GM23338 (cell line): Measurements from ENCODE around the gene KCNK4. TPM values are rescaled to one million over a fixed set of nuclear protein-coding genes. Genes with fewer than 3 reads are reported as not detected.

Source experiments
- ATAC-seq: fragments of 200-7000 bp; cut with Tn5 transposase; 3 replicates; pipeline ENCODE4 v1.9.1; 2020
- DNase-seq: peaks from one replicate; pipeline ENCODE4 v3.0.0-alpha.2; 2015; ENCODE audit warnings: low spot score
- H2AFZ ChIP-seq: fragments of 200-600 bp; sonication (generic); 2 replicates; pipeline ENCODE4 v1.8.0; 2016; ENCODE audit warnings: antibody characterized with exemption, mild to moderate bottlenecking, moderate library complexity
- H3F3A ChIP-seq: fragments of 200-600 bp; sonication (generic); replicated peaks from 2 replicates; pipeline ENCODE4 v1.8.0; 2017; ENCODE audit warnings: antibody characterized with exemption, mixed run types, low read depth
- H3K27ac ChIP-seq: fragments of 200-600 bp; sonication (generic); 2 replicates; pipeline ENCODE4 v1.6.1; 2016; ENCODE audit warnings: low read depth
- H3K27me3 ChIP-seq: fragments of 200-600 bp; sonication (generic); 2 replicates; pipeline ENCODE4 v1.8.0; 2016; ENCODE audit warnings: mild to moderate bottlenecking, mixed run types, moderate library complexity; ENCODE audit not compliant: insufficient read depth
- H3K36me3 ChIP-seq: fragments of 200-600 bp; sonication (generic); 2 replicates; pipeline ENCODE4 v1.8.0; 2016; ENCODE audit warnings: mild to moderate bottlenecking; ENCODE audit not compliant: insufficient read depth
- H3K4me1 ChIP-seq: fragments of 200-600 bp; sonication (generic); 2 replicates; pipeline ENCODE4 v1.8.0; 2016; ENCODE audit warnings: mild to moderate bottlenecking, moderate library complexity; ENCODE audit not compliant: insufficient read depth
- H3K4me2 ChIP-seq: fragments of 200-600 bp; sonication (generic); 2 replicates; pipeline ENCODE4 v1.7.1; 2017; ENCODE audit warnings: mixed run types
- H3K4me3 ChIP-seq: fragments of 200-600 bp; sonication (generic); 2 replicates; pipeline ENCODE4 v1.6.1; 2016; ENCODE audit warnings: mixed run types
- H3K79me2 ChIP-seq: fragments of 200-600 bp; sonication (generic); replicated peaks from 2 replicates; pipeline ENCODE4 v1.8.0; 2017; ENCODE audit warnings: mild to moderate bottlenecking; ENCODE audit not compliant: insufficient read depth
- H3K9me2 ChIP-seq: fragments of 200-600 bp; sonication (generic); 2 replicates; pipeline ENCODE4 v1.8.0; 2017; ENCODE audit not compliant: insufficient read depth
- H4K20me1 ChIP-seq: fragments of 200-600 bp; sonication (generic); replicated peaks from 2 replicates; pipeline ENCODE4 v1.8.0; 2017; ENCODE audit warnings: mild to moderate bottlenecking; ENCODE audit not compliant: insufficient read depth
- H3K27ac Mint-ChIP-seq: 2 replicates; pipeline ENCODE4 v1.8.0; 2020; ENCODE audit warnings: inconsistent platforms, mild to moderate bottlenecking, moderate library complexity, mixed read lengths
- H3K27me3 Mint-ChIP-seq: 3 replicates; pipeline ENCODE4 v1.8.0; 2022; ENCODE audit warnings: low read depth, mild to moderate bottlenecking, moderate library complexity, mixed read lengths, inconsistent platforms; ENCODE audit not compliant: insufficient read depth, poor library complexity
- H3K36me3 Mint-ChIP-seq: 3 replicates; pipeline ENCODE4 v1.8.0; 2021; ENCODE audit warnings: low read depth, mild to moderate bottlenecking, inconsistent platforms, moderate library complexity, mixed read lengths
- H3K4me1 Mint-ChIP-seq: 3 replicates; pipeline ENCODE4 v1.8.0; 2020; ENCODE audit warnings: mild to moderate bottlenecking, inconsistent platforms, mixed read lengths
- H3K4me3 Mint-ChIP-seq: 3 replicates; pipeline ENCODE4 v1.8.0; 2021; ENCODE audit warnings: moderate library complexity, mild to moderate bottlenecking, inconsistent platforms, mixed read lengths
- H3K9me3 Mint-ChIP-seq: 3 replicates; pipeline ENCODE4 v1.8.0; 2020; ENCODE audit warnings: moderate library complexity, mild to moderate bottlenecking, inconsistent platforms, mixed read lengths
- CREB1 ChIP-seq: fragments of 250-450 bp; sonication (Bioruptor Pico); IDR thresholded peaks from 2 replicates; pipeline ENCODE4 v1.5.0; 2020; ENCODE audit warnings: low read depth, mild to moderate bottlenecking, moderate library complexity
- ETS1 ChIP-seq: IDR thresholded peaks from 2 replicates; pipeline ENCODE4 v1.6.1; 2016; ENCODE audit warnings: antibody characterized with exemption
- EZH2 ChIP-seq: fragments of 200-600 bp; sonication (generic); IDR thresholded peaks from one replicate; pipeline ENCODE4 v1.8.0; 2017; ENCODE audit warnings: antibody characterized with exemption, mild to moderate bottlenecking, low read depth; ENCODE audit not compliant: unreplicated experiment
- EZH2phosphoT487 ChIP-seq: fragments of 200-600 bp; sonication (generic); IDR thresholded peaks from one replicate; pipeline ENCODE4 v1.8.1; 2018; ENCODE audit warnings: antibody characterized with exemption; ENCODE audit not compliant: unreplicated experiment
- JUNB ChIP-seq: IDR thresholded peaks from one replicate; pipeline ENCODE4 v1.6.1; 2016; ENCODE audit warnings: antibody characterized with exemption; ENCODE audit not compliant: unreplicated experiment
- NANOG ChIP-seq: IDR thresholded peaks from 2 replicates; pipeline ENCODE4 v1.6.1; 2016; ENCODE audit warnings: antibody characterized with exemption, borderline replicate concordance
- POLR2AphosphoS5 ChIP-seq: IDR thresholded peaks from 2 replicates; pipeline ENCODE4 v1.6.1; 2016; ENCODE audit warnings: antibody characterized with exemption, low read depth
- STAT1 ChIP-seq: IDR thresholded peaks from one replicate; pipeline ENCODE4 v1.6.1; 2016; ENCODE audit warnings: antibody characterized with exemption; ENCODE audit not compliant: unreplicated experiment
- ZNF114 ChIP-seq: fragments of 250-450 bp; sonication (Bioruptor Pico); IDR thresholded peaks from 2 replicates; pipeline ENCODE4 v1.5.0; 2020; ENCODE audit warnings: mild to moderate bottlenecking, moderate library complexity
- ZNF331 ChIP-seq: fragments of 250-450 bp; sonication (Bioruptor Pico); IDR thresholded peaks from 2 replicates; pipeline ENCODE4 v1.5.0; 2020; ENCODE audit warnings: low read depth, mild to moderate bottlenecking, moderate library complexity
- polyA plus RNA-seq: library from polyadenylated mRNA; unstranded; fragments of >200 nt; fragmentation: Nextera tagmentation; extraction: Ambion mirVana; gene quantifications from 2 replicates; pipeline ENCODE4 v1.2.1, GENCODE V29; 2016
- total RNA-seq: library from RNA; depleted of rRNA; stranded (reverse); fragments of >200 nt; shearing (Covaris generic); gene quantifications from 2 replicates; pipeline ENCODE4 v1.2.3, GENCODE V29; 2014
- TF ChIP-seq, protein P1 (sequence below), 2 experiments: fragments of 200-600 bp in 1 of 2; sonication (generic) in 1 of 2; conservative IDR thresholded peaks; 2 replicates each; pipeline versions ENCODE4 v1.5.1 to v1.6.1; 2016 to 2017; ENCODE audit warnings: antibody characterized with exemption in 2 of 2, low read depth in 2 of 2, mild to moderate bottlenecking in 2 of 2, moderate library complexity in 1 of 2
- TF ChIP-seq, protein P2 (sequence below): fragments of 250-450 bp; sonication (Bioruptor Pico); IDR thresholded peaks from 2 replicates; pipeline ENCODE4 v1.5.0; 2020; ENCODE audit warnings: mild to moderate bottlenecking, moderate library complexity
- TF ChIP-seq, protein P3 (sequence below): IDR thresholded peaks from one replicate; pipeline ENCODE4 v1.6.1; 2018; ENCODE audit warnings: antibody characterized with exemption; ENCODE audit not compliant: unreplicated experiment

Gene KCNK4
- total and polyA plus RNA-seq, 2 experiments from 2014 or later = 1.0 TPM; not detected in 1

- H3K4me3 Mint-ChIP-seq = peak overlapping the region; percentile 50
Measured at GRCh38 chr11:64296830-64297698, 6.0 kb downstream of the KCNK4 start.

More at GRCh38 chr11:64296830-64297698, 6.0 kb downstream of the KCNK4 start:
- Mint-ChIP-seq H3K27me3 (peaks cover 99% of the 10 kb centered on the region), H3K9me3 (no peaks in the 10 kb centered on the region; the same call in 1 of the 3 replicates), H3K27ac (no peak overlapping the region), H3K4me1 (peaks cover 13% of the 10 kb centered on the region), H3K36me3 (no peaks in the 10 kb centered on the region; the same call in 2 of the 3 replicates)
- Histone ChIP-seq H3K27ac (no peak overlapping the region), H3K9me2 (no peaks in the 10 kb centered on the region), H3F3A (peaks cover 20% of the 10 kb centered on the region), H3K4me3 (peak overlapping the region; percentile 50), H4K20me1 (peaks cover 19% of the 10 kb centered on the region), H3K4me2 (peak overlapping the region; percentile 74), H3K27me3 (peaks cover 100% of the 10 kb centered on the region), H2AFZ (peak overlapping the region; percentile 78), H3K79me2 (no peaks in the 10 kb centered on the region), H3K4me1 (peaks cover 7% of the 10 kb centered on the region; the same call in 1 of the 2 replicates), H3K36me3 (no peaks in the 10 kb centered on the region)
- DNase-seq (peak; percentile 43), ATAC-seq (no peak)
- no peak for TF ChIP-seq ZNF114
- TF ChIP-seq STAT1 = no peak
- no peak for TF ChIP-seq NANOG
- TF ChIP-seq, protein P1, sequence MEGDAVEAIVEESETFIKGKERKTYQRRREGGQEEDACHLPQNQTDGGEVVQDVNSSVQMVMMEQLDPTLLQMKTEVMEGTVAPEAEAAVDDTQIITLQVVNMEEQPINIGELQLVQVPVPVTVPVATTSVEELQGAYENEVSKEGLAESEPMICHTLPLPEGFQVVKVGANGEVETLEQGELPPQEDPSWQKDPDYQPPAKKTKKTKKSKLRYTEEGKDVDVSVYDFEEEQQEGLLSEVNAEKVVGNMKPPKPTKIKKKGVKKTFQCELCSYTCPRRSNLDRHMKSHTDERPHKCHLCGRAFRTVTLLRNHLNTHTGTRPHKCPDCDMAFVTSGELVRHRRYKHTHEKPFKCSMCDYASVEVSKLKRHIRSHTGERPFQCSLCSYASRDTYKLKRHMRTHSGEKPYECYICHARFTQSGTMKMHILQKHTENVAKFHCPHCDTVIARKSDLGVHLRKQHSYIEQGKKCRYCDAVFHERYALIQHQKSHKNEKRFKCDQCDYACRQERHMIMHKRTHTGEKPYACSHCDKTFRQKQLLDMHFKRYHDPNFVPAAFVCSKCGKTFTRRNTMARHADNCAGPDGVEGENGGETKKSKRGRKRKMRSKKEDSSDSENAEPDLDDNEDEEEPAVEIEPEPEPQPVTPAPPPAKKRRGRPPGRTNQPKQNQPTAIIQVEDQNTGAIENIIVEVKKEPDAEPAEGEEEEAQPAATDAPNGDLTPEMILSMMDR (conservative IDR thresholded peaks at IDR 0.05; ENCODE audit: low read depth in 2 of 2) = no peak
- peak; percentile 18 for TF ChIP-seq EZH2
- TF ChIP-seq, protein P2, sequence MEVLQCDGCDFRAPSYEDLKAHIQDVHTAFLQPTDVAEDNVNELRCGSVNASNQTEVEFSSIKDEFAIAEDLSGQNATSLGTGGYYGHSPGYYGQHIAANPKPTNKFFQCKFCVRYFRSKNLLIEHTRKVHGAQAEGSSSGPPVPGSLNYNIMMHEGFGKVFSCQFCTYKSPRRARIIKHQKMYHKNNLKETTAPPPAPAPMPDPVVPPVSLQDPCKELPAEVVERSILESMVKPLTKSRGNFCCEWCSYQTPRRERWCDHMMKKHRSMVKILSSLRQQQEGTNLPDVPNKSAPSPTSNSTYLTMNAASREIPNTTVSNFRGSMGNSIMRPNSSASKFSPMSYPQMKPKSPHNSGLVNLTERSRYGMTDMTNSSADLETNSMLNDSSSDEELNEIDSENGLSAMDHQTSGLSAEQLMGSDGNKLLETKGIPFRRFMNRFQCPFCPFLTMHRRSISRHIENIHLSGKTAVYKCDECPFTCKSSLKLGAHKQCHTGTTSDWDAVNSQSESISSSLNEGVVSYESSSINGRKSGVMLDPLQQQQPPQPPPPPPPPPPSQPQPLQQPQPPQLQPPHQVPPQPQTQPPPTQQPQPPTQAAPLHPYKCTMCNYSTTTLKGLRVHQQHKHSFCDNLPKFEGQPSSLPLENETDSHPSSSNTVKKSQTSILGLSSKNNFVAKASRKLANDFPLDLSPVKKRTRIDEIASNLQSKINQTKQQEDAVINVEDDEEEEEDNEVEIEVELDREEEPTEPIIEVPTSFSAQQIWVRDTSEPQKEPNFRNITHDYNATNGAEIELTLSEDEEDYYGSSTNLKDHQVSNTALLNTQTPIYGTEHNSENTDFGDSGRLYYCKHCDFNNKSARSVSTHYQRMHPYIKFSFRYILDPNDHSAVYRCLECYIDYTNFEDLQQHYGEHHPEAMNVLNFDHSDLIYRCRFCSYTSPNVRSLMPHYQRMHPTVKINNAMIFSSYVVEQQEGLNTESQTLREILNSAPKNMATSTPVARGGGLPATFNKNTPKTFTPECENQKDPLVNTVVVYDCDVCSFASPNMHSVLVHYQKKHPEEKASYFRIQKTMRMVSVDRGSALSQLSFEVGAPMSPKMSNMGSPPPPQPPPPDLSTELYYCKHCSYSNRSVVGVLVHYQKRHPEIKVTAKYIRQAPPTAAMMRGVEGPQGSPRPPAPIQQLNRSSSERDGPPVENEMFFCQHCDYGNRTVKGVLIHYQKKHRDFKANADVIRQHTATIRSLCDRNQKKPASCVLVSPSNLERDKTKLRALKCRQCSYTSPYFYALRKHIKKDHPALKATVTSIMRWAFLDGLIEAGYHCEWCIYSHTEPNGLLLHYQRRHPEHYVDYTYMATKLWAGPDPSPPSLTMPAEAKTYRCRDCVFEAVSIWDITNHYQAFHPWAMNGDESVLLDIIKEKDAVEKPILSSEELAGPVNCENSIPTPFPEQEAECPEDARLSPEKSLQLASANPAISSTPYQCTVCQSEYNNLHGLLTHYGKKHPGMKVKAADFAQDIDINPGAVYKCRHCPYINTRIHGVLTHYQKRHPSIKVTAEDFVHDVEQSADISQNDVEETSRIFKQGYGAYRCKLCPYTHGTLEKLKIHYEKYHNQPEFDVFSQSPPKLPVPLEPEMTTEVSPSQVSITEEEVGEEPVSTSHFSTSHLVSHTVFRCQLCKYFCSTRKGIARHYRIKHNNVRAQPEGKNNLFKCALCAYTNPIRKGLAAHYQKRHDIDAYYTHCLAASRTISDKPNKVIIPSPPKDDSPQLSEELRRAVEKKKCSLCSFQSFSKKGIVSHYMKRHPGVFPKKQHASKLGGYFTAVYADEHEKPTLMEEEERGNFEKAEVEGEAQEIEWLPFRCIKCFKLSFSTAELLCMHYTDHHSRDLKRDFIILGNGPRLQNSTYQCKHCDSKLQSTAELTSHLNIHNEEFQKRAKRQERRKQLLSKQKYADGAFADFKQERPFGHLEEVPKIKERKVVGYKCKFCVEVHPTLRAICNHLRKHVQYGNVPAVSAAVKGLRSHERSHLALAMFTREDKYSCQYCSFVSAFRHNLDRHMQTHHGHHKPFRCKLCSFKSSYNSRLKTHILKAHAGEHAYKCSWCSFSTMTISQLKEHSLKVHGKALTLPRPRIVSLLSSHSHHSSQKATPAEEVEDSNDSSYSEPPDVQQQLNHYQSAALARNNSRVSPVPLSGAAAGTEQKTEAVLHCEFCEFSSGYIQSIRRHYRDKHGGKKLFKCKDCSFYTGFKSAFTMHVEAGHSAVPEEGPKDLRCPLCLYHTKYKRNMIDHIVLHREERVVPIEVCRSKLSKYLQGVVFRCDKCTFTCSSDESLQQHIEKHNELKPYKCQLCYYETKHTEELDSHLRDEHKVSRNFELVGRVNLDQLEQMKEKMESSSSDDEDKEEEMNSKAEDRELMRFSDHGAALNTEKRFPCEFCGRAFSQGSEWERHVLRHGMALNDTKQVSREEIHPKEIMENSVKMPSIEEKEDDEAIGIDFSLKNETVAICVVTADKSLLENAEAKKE (CRISPR knock-in tag) = no peak
- no peak for TF ChIP-seq JUNB
- TF ChIP-seq ETS1 = no peak
- TF ChIP-seq POLR2AphosphoS5 = no peak
- peak; percentile 40 for TF ChIP-seq EZH2phosphoT487
- TF ChIP-seq, protein P3, sequence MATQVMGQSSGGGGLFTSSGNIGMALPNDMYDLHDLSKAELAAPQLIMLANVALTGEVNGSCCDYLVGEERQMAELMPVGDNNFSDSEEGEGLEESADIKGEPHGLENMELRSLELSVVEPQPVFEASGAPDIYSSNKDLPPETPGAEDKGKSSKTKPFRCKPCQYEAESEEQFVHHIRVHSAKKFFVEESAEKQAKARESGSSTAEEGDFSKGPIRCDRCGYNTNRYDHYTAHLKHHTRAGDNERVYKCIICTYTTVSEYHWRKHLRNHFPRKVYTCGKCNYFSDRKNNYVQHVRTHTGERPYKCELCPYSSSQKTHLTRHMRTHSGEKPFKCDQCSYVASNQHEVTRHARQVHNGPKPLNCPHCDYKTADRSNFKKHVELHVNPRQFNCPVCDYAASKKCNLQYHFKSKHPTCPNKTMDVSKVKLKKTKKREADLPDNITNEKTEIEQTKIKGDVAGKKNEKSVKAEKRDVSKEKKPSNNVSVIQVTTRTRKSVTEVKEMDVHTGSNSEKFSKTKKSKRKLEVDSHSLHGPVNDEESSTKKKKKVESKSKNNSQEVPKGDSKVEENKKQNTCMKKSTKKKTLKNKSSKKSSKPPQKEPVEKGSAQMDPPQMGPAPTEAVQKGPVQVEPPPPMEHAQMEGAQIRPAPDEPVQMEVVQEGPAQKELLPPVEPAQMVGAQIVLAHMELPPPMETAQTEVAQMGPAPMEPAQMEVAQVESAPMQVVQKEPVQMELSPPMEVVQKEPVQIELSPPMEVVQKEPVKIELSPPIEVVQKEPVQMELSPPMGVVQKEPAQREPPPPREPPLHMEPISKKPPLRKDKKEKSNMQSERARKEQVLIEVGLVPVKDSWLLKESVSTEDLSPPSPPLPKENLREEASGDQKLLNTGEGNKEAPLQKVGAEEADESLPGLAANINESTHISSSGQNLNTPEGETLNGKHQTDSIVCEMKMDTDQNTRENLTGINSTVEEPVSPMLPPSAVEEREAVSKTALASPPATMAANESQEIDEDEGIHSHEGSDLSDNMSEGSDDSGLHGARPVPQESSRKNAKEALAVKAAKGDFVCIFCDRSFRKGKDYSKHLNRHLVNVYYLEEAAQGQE = no peak
- TF ChIP-seq CREB1 (CRISPR knock-in tag) = no peak
- no peak for TF ChIP-seq ZNF331 (CRISPR knock-in tag)
